DOHH2 (cell line): ENCODE results near the gene SP7.

ENCODE experiments used
- EZH2phosphoT487 ChIP-seq: fragments of 200-600 bp; sonication (generic); IDR thresholded peaks from 2 replicates; pipeline ENCODE4 v1.6.1; 2017; ENCODE audit warnings: borderline replicate concordance, mild to moderate bottlenecking, antibody characterized with exemption, low read length, moderate library complexity, mixed read lengths
- TF ChIP-seq, protein P1 (sequence below): fragments of 200-600 bp; sonication (generic); IDR thresholded peaks from one replicate; pipeline ENCODE4 v1.5.1; 2014; ENCODE audit warnings: antibody characterized with exemption, mild to moderate bottlenecking, low read depth, low read length; ENCODE audit not compliant: poor library complexity, severe bottlenecking

DNA sequence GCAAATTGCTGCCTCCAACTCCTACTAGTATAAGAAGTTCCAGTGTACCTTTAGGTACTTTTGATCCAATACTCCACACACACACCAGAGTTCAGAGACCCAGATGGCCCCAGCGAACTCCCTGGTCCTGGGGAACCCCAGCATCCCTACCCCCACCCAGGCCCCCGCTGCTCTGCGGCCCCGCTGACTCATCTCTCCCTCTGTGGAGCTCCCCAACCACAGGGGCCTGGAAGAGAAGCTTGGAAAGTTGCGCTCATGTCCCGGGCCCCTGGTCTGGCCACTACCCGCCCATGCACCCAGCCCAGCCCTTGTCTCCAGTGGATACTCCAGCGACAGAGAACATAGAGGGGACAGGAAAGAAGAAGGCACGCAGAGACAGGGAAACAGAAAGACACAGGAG, 4.2 kb upstream of the SP7 start:
- TF ChIP-seq, protein P1, sequence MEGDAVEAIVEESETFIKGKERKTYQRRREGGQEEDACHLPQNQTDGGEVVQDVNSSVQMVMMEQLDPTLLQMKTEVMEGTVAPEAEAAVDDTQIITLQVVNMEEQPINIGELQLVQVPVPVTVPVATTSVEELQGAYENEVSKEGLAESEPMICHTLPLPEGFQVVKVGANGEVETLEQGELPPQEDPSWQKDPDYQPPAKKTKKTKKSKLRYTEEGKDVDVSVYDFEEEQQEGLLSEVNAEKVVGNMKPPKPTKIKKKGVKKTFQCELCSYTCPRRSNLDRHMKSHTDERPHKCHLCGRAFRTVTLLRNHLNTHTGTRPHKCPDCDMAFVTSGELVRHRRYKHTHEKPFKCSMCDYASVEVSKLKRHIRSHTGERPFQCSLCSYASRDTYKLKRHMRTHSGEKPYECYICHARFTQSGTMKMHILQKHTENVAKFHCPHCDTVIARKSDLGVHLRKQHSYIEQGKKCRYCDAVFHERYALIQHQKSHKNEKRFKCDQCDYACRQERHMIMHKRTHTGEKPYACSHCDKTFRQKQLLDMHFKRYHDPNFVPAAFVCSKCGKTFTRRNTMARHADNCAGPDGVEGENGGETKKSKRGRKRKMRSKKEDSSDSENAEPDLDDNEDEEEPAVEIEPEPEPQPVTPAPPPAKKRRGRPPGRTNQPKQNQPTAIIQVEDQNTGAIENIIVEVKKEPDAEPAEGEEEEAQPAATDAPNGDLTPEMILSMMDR: no peak
- TF ChIP-seq EZH2phosphoT487: no peak
